GM19099 (cell line): Measurements from ENCODE around the gene WWTR1.

ENCODE experiments used
- POLR2A ChIP-seq: IDR thresholded peaks from 3 replicates; pipeline ENCODE4 v1.6.1; 2011; ENCODE audit warnings: low read depth; ENCODE audit not compliant: insufficient read length; ENCODE audit errors: extremely low read depth

Gene WWTR1

DNA sequence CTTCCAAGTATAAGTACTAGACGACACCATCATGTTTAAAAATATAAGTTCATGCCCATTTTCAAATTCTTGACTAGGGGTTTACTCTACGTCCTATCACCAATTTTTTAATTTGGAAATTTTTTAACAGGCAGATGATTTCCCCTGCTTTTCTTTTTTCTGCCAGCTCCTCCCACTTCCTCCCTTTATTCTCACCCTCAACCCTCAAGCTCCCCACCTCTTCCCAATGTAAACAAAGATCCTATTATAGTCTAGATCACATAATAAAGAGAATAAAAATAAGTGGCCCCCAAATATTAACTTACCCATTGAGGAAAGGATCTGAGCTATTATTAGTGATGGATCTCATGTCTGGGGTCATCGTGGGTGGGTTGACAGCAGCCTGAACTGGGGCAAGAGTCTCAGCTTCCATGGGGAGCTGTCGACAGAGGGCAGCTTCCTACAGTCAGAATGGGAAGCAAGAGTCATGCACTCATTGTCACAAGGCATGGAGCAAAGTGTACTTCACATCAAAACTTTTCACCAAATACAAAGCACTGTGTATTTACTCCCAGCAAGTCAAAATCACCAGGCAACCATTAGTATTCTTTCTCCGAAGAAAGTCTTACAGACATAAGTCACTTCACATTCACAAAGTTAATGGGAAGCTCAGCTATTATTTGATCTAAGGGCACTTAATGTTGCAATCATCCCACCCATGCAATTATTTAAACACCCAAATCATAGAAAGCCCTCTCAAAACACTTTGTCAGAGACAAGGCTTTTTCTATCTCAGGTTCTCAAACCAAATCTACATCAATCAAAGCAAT lies 130.1 kb downstream of the WWTR1 start:
- TF ChIP-seq POLR2A: no peak

DNA sequence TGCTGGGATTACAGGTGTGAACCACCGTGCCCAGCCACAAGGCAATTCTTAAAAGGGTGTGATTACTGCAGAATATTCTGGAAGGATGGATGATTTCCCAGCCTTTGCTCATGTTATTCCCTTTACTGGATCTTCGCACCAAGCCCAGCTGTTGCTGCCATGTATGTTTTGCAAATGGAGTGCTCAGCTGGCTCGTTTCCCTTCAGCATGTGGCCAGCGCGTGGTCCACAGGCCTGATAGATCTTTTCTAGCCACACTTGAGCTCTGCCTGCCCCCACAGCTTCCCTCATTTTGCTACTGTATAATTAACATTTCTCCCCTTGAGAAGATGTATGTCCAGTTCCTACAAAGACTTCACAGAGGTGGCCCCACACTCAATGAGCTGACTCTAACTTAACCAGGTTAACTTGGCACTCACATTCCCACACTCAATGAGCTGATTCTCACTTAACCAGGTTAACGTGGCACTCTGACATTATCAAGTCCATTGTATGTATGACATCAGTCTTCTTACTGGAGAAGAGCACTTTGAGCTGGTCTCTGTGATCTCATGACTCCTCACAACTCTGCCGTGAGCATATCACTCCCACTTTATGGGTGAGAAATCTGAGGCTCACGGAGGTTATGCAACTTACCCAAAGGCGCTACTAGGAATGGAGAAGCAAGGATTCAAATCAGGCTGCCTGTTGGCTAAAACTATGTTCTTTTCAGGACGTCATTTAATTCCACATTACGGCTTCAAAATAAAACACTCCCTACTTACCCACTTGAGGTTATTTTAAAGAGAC lies 134.1 kb downstream of the WWTR1 start:
- TF ChIP-seq POLR2A: no peak

DNA sequence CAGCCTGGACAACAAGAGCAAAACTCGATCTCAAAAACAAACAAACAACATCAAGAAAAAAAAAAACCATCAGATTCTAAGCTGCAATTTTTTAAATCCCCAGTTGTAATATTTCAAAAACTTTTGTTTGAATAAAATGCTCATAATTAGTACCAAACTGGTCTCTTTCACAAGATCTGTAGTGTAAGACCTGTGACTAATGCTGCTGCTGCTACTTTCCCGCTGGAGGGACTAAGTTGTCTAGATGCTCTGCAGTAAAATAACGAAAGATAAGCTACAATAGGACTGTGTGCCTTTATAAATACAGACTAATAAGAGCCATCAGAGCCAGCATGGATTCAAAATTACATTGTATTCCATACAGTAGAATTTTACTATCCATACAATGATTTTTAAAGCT lies 137.9 kb downstream of the WWTR1 start:
- TF ChIP-seq POLR2A: no peak

DNA sequence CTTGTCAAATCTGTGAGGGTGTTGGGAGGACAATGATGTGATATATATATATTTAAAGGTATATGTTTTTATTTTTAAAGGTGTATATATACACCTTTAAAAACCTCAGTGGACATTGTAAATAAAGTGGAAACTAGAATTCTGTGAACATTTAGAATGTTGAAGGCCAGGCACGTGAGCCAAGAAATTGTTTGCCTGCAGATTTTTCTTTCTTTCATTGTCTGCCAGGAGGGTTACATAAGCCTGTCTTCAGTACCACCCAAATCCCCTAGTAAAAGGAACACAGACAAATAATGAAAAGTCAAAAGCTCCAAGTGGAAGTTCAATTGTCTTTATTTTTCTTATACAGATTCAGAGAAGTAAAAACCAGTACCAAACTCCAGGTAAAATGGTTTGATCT lies 140.9 kb downstream of the WWTR1 start:
- TF ChIP-seq POLR2A: no peak

DNA sequence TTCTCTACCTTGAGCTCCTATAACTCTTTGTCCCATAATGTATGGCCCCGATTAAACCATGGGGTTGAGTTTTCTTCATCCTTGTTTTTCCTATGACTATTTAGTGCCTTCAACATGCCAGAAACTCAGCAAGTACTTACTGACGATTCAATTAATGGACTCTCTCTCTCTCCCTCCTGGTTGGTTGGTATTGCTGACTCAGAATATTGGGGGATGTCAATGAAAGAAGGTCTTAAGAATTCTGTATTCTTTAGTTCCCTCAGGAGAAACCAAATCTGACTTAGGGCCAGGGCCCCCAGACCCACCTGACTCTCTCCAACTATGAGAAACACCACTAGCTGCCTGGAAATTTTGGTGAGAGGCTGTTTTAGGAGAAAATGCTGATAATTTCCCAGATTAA lies 142.6 kb downstream of the WWTR1 start:
- TF ChIP-seq POLR2A: no peak

DNA sequence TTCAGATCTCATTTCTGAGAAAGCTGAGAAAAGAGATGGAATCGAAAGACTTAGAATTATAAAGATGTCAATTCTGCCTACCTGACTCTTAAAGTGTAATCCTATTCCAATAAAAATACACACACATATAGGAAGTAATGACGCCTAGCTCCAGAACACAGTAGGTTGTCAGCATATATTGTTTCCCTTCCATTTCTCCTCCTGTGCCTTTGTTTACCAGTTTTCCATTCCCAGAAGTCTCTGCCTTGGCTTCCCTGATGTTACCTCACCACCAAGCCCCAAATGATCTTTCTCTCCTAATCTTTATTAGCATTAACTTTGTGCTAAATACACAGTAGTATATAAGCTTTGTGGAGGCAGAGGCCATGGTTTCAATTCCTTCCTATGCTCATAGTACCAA lies 143.4 kb downstream of the WWTR1 start:
- no peak for TF ChIP-seq POLR2A

DNA sequence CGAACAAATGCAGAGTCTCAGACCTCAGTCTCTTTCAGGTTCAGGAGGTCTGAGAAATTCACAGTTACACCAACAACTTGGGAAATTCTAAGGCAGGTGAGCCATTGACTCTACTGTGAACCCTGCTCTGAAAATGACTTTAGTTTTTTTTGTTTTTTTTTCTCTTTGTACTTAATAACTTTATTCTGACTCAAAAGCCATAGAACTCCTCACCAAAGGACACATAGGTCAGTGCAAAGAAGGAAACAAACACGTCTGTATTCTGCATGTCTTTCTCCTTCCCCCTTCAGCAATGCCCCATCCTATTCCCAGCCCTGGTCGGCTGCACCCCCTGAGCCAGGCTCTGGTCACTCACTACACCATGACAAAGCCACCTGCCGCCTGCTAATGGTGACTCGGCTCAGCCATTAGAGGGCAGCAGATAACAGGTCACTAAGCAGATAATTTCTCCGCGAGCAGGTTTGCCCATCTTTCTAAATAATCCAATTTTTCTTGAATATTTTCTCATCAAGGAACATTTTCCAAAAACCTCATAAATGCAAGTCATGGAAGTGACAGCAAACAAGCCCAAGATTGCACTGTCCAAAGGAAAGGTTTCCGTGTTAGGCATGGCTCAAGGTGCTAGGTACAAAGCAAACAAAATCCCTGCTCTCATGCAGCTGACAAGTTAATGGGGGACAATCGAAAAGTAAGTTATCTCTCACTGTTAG lies 145.6 kb downstream of the WWTR1 start:
- no peak for TF ChIP-seq POLR2A

DNA sequence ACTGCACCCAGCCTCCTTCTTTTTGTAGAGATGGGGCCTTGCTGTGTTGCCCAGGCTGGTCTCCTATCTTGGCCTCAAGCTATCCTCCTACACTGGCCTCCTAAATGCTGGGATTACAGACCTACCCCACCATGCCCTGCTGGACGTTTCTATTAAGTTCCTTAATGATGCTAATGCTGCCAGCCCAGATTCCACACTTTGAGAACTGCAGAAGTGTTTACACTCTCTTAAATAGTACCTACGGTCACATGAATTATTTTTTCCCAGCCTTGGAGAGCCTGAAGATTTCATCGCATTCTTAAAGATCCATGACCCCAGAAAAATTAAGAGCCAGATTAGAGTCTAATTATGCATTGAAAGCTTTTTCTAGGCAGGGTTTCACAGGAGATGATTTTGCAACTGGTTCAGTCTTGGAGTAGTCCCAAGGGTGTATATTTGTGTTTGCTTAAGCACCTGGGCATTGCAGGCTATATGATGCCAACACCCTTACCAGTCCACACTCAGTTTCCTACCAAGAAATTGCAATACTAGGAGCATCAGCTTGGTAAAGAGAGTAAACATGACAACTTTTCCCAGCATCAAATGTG lies 146.7 kb downstream of the WWTR1 start:
- TF ChIP-seq POLR2A: no peak

DNA sequence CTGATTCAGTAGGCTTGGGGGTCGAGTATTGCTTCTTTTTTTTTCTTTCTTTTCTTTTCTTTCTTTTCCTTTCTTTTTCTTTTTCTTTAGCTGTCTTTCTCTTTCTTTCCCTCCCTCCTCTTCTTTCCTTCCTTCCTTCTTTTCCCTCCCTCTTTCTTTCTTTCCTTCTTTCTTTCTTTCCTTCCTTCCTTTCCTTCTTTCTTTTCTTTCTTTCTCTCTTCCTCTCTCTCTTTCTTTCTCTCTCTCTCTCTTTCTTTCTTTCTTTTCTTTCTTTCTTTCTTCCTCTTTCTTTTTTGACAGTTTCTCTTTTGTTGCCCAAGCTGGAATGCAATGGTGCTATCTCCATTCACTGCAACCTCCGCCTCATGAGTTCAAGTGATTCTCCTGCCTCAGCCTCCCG lies 147.3 kb downstream of the WWTR1 start:
- no peak for TF ChIP-seq POLR2A

DNA sequence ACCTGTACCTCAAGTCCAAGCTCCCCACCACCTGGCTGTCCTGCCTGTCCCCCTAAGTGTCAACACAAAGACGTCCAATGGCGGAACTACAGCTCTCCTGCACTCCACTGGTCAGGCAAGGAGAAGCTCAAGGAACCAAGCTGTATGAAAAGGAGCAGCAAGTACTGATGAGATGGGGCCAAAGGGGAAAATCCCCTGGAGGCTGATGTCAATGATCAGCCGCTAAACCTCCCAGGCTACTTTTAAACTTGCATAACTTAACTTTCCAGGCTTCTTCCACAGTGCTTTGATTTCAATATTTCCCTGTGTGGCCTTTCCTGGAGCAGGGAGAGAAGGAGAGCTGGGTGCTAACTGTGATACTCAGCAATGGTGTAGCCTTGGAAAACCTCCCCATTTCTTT lies 148.3 kb downstream of the WWTR1 start:
- no peak for TF ChIP-seq POLR2A

DNA sequence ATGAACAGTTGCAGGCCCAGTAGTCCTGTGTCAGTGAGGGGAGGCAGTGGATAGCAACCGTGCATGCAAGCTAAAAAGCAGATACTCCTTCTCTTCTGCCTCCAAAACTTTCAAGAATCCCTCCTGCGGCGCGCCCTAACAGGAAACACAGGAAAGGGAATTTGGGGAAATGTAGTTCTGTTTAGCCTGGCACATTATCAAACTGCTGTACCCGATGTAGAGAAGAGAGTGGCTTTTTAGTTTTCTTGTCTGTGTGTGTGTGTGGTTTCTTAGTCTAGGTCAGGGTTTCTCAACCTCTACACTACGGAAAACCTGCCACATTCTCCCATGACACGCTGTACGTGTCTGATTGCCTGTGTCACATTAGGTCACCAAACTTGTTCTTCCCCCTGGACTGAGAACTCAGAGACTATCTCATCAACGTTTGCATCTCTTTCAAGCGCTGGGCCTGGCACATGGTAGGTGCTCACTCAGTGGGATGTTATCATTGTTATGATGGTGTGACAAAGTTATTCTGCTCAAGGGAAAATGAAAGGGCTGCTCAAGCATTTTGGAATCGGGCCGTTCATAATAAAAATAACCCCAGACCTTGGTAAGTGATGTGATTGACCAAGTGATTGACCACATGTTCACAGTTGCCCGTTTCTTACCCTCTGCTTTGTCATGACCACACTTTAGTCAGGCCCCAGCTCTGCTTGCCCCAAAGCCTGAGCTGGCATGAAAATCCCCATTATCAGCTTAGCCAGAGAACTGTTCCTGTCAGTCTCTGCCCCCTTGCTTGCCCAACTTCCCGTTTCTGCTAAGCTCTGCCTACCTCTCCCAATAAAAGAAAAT lies 150.1 kb downstream of the WWTR1 start:
- no peak for TF ChIP-seq POLR2A

DNA sequence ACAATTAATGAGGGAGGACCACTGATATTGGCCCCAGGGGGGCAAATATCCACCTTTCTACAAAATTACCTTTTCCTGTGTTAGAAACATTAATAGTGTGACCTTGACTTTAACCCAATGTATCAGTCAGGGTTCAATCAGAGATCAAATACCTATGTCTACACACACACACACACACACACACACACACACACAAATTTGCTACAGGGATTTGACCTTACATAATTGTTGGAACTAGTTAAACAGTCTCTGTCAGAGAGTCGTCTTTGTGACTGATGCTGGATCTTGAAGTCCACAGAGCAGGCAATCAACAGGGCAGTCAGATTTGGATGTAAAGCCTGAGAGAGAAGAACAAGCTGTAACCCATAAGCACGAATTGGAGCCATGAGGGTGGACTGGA lies 150.9 kb downstream of the WWTR1 start:
- no peak for TF ChIP-seq POLR2A

DNA sequence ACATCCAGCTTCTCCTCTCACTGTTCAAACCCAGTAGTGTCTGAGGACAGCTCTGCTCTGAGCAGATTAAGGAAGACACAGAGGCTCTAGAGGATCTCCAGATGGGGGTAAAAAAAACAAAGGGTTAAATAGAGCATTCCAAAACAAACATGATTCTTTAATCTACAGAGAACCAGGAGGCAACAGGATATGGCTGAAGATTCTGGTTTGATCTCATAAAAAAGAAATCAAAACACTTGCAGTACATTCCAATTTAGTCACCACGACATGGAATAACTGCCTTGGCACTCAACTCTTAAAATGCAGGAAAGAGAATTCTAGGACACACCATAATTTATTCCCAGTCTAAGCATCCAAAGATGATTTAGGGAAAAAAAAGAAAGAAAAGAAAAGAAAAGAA lies 151.3 kb downstream of the WWTR1 start:
- TF ChIP-seq POLR2A: no peak

DNA sequence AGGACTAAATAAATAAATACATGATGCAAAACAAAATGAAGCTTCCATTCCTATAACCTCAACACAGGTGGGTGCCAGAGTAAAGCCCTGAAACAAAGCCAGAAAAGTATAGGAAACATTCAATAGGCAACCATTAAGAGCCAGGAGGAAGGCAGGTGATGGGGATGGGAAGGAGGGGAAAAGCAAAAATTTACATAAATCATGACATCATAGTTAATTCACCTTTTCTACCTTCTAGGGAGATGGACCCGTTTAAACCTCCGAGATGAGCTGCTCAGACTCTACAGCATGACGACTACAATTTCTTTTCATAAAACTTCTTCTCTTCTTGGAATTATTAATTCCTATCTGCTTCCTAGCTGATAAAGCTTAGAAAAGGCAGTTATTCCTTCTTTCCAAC lies 155.4 kb downstream of the WWTR1 start:
- no peak for TF ChIP-seq POLR2A

DNA sequence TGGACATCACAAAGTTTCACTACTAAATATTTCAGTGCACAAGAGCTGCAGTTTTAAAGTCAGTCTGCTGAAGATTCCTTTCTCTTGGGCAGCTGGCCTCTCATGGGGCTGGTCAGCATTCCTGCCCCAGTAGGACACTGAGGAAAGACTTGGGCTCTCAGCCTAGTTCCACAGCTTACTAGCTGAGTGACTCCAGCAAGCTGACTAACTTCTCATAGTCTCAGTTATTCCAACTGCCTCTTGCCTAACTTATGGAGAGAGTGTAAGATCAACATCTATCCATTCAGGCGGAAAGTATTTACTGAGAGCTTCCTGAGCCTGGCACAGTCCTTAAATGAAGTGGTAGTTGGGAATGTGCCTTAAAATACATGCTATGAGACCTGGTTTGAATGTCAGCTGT lies 156.3 kb downstream of the WWTR1 start:
- no peak for TF ChIP-seq POLR2A

DNA sequence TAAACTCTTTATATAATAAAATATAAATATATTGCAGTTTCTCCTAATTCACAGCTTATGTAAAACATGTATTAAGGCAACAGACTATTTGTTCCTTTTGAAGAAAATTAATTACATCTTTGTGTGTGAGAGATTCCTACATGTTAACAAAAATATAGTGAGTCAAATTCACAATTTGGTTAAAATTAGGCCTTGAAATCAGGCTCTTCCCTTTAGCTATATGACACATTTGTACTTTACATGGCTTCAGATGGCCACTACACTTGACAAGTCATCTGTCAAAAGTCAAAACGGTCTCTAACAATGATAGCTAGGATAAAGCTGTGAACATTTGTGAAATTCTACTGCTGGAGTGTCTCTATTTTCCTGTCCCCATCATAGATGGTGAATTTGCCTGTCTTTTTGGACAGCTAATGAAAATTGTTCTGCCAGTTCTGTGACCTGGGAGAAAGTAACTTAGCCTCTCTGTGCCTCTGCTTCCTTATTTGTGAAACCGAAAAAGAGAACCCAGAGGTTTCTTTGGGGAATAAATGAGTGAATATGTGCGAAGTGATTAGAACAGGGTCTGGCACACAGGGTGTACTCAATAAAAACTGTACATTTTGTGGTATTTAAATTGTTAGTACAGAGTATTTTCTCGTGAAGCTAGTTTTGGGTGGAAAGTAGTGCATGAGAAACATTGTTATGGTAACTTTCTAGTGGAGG lies 159.7 kb downstream of the WWTR1 start:
- TF ChIP-seq POLR2A: no peak
